ENCODE data around the gene PFKP.

The PFKP gene

DNA sequence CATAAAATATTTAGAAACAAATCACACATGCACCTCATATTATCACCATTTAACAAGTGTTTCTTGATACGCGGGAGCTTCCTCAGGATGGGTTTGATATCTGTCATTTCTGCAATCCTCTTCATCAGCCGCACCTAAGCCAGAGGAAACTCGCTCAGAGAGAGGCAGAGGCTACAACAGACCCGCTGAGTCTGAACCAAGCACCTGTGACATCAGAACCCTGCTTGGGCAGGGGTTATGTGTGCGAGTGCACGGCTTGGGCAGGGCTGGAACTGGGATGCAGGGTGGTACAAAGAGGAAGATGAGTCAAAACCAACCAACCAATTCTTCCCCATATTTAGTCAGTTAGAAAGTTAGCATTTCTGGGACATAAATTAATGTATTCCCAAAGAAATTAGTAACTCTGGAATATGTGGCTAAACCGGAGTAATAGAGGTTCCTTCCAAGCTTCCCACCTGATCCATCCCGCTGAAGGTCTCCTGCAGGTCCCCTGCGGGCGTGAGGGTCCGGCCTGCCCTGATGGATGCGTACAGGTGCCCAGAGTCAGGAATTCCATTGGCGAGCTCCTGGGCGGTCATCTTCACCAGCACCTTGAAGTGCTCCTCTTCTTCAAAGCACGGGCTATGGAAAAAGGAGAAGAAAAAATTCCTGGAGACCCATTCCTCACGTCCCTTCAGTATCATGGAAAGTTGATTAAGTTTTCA is 79.9 kb downstream of the PFKP start:
- Histone ChIP-seq H3K36me3 (peaks cover 100% of the 10 kb centered on the region), H3K4me3 (ENCODE audit: low read depth in 1 of 2, low read length in 1 of 2) (no peak overlapping the region), H3K27me3 (no peaks in the 10 kb centered on the region), H3K9me3 (no peaks in the 10 kb centered on the region), H3K27ac (no peak overlapping the region), H3K4me1 (ENCODE audit: control insufficient read depth in 1 of 2, insufficient read depth in 1 of 2, low read depth in 1 of 2, low read length in 1 of 2) (no peaks in the 10 kb centered on the region)
- TF ChIP-seq, protein P1, sequence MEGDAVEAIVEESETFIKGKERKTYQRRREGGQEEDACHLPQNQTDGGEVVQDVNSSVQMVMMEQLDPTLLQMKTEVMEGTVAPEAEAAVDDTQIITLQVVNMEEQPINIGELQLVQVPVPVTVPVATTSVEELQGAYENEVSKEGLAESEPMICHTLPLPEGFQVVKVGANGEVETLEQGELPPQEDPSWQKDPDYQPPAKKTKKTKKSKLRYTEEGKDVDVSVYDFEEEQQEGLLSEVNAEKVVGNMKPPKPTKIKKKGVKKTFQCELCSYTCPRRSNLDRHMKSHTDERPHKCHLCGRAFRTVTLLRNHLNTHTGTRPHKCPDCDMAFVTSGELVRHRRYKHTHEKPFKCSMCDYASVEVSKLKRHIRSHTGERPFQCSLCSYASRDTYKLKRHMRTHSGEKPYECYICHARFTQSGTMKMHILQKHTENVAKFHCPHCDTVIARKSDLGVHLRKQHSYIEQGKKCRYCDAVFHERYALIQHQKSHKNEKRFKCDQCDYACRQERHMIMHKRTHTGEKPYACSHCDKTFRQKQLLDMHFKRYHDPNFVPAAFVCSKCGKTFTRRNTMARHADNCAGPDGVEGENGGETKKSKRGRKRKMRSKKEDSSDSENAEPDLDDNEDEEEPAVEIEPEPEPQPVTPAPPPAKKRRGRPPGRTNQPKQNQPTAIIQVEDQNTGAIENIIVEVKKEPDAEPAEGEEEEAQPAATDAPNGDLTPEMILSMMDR (IDR thresholded peaks at IDR 0.05) = no peak

DNA sequence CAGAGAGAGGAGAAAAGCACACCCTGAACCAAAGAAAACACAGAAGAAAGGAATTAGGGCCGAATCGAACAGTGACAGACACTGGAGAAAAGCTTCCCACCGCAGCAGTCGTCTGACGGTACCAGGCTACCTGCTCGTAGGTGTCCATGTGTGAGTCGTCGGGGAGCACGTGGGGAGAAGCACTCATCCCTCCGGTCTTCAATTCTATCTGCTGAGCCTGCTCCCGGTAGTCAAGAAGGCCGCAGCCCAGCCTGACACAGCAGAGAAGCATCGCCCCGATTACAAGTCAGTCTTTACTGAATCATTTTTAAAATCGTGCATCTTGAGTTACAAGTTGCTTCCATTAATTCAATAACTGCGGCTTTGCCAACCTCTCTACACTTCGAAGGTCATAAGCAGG is 80.7 kb downstream of the PFKP start:
- no peak overlapping the region for H3K27ac ChIP-seq
- no peaks in the 10 kb centered on the region for H3K4me1 ChIP-seq (ENCODE audit: control insufficient read depth in 1 of 2, insufficient read depth in 1 of 2, low read depth in 1 of 2, low read length in 1 of 2)
- no peaks in the 10 kb centered on the region for H3K9me3 ChIP-seq
- no peak overlapping the region for H3K4me3 ChIP-seq (ENCODE audit: low read depth in 1 of 2, low read length in 1 of 2)
- TF ChIP-seq, protein P1 (IDR thresholded peaks at IDR 0.05) = no peak
- peaks cover 100% of the 10 kb centered on the region for H3K36me3 ChIP-seq
- H3K27me3 ChIP-seq = no peaks in the 10 kb centered on the region

DNA sequence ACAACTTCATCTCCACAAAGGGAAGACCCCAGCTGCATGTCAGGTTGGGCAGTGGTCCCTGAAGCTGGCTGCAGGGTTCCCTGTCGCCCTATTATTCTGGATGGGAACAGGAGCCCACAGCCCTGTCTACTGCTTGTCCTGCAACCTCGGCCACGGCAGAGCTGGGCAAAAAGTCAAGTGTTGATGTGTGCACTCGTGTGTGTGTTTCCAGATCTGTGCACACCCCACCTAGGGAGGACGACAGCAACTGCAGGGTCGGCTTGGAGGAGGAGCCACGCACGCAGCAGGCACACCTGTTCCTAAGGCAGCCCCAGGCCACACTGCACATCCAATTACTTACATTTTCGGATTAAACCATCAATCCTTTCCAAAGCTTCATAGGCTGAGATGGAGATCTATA is 81.6 kb downstream of the PFKP start:
- H3K27me3 ChIP-seq = no peaks in the 10 kb centered on the region
- TF ChIP-seq, protein P1 (IDR thresholded peaks at IDR 0.05) = no peak
- H3K4me3 ChIP-seq (ENCODE audit: low read depth in 1 of 2, low read length in 1 of 2) = no peak overlapping the region
- H3K36me3 ChIP-seq = peaks cover 100% of the 10 kb centered on the region
- H3K9me3 ChIP-seq = no peaks in the 10 kb centered on the region
- no peaks in the 10 kb centered on the region for H3K4me1 ChIP-seq (ENCODE audit: control insufficient read depth in 1 of 2, insufficient read depth in 1 of 2, low read depth in 1 of 2, low read length in 1 of 2)
- no peak overlapping the region for H3K27ac ChIP-seq

DNA sequence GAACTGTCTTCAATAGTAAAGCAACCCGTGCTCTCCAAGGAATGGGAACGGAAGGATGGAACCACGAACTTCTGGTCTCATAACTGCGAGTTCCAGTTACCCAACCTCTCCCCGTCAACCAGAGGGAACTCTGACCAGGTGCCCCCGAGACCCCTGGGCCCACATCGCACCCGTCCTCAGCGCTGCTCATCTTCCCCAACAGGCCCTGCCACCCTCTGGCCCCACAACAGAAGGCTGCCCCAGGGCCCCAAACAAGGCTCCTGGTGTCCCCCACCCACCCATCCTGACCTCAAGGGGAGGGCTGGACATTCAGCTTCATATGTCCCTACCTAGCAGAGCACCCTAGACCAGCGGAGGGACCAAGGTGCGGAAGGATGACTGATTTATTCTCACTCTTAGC is 82.6 kb downstream of the PFKP start:
- no peaks in the 10 kb centered on the region for H3K9me3 ChIP-seq
- no peak overlapping the region for H3K4me3 ChIP-seq (ENCODE audit: low read depth in 1 of 2, low read length in 1 of 2)
- H3K27ac ChIP-seq = no peak overlapping the region
- no peaks in the 10 kb centered on the region for H3K27me3 ChIP-seq
- TF ChIP-seq, protein P1 (IDR thresholded peaks at IDR 0.05) = no peak
- peaks cover 100% of the 10 kb centered on the region for H3K36me3 ChIP-seq
- H3K4me1 ChIP-seq (ENCODE audit: control insufficient read depth in 1 of 2, insufficient read depth in 1 of 2, low read depth in 1 of 2, low read length in 1 of 2) = no peaks in the 10 kb centered on the region

DNA sequence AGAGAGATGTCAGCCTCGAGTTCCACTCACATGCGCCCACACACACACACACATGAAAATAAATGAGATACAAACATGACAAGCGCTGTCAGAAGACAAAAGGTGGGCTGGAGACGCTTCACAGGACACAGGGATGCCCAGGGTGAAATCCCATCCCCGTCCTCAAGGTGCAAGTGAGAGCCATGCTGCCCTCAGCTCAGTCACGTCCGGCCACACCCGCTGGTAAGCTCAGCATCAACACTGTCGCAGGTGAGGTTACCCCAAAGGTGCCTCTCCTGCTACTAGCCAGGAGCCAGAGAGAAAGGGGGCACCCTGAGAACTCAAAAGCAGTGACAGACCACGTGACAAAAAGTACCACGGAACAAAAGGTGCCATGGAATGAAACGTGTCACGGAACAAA is 83.0 kb downstream of the PFKP start:
- Histone ChIP-seq H3K4me1 (ENCODE audit: control insufficient read depth in 1 of 2, insufficient read depth in 1 of 2, low read depth in 1 of 2, low read length in 1 of 2) (no peaks in the 10 kb centered on the region), H3K27me3 (no peaks in the 10 kb centered on the region), H3K27ac (no peak overlapping the region), H3K9me3 (no peaks in the 10 kb centered on the region), H3K4me3 (ENCODE audit: low read depth in 1 of 2, low read length in 1 of 2) (no peak overlapping the region), H3K36me3 (peaks cover 100% of the 10 kb centered on the region)
- TF ChIP-seq, protein P1 (IDR thresholded peaks at IDR 0.05) = no peak
